Measurements from ENCODE around the gene GEMIN7.

The GEMIN7 gene

GRCh38 chr19:45063851-45064801, 14.9 kb upstream of the GEMIN7 start:
- no peak for DNase-seq

- DNase-seq, result no peak
These were observed 12.0 kb upstream of the GEMIN7 start for GRCh38 chr19:45066921-45067661.

DNA sequence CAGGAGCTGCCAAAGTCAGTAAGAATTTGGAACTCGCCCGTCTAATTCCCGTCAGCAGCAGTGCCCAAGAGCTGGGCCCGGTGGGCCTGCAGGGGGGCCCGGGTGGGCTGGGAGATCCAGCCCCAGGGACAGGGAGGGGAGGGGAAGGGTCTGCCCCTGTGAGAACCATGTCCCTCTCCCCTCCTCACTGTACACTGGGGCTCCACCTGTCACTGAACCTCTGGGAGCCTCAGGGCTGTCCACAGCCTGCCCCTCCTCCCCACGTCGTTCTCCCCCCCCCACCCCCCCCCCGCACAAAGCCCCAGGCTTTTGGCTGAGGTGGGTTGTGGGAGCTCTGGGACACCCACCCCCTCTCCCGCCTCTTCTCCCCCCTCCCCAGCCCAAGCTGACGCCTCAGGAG, 11.0 kb upstream of the GEMIN7 start:
- DNase-seq, result no peak

DNA sequence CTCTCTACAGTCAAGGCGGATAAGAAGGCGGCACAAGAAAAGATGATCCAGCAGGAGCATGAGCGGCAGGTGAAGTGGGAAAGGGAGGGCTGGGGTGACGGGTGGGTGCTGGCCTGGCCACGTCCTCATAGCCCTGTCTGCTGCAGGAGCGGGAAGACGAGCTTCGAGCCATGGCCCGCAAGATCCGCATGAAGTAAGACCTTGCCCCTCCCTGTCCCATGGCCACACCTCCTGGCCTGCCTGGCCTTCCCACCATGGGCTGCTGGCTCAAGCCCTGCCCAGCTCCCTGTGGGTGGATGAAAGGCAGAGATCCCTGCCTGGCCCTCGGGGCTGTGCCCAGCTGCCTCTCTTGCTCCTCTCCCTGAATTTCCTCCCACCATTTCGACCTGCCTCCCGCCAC, 10.0 kb upstream of the GEMIN7 start:
- DNase-seq, result no peak

DNA sequence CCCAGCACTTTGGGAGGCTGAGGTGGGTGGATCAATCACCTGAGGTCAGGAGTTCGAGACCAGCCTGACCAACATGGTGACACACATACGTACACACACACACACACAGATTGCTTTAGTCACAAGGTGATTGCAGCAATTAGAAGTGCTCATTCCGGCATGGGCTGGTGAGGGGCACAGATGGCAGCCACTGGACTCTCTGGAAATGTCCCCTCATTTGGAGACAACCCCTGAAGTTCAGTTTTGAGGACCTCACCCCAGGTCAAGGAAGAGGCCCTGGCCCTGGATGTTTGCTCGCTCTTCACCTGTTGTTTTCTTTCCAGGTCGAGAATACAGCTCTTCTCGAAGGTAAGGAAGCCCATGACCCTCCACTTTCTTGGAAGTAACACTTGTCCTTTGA, 8.8 kb upstream of the GEMIN7 start:
- DNase-seq, result no peak

DNA sequence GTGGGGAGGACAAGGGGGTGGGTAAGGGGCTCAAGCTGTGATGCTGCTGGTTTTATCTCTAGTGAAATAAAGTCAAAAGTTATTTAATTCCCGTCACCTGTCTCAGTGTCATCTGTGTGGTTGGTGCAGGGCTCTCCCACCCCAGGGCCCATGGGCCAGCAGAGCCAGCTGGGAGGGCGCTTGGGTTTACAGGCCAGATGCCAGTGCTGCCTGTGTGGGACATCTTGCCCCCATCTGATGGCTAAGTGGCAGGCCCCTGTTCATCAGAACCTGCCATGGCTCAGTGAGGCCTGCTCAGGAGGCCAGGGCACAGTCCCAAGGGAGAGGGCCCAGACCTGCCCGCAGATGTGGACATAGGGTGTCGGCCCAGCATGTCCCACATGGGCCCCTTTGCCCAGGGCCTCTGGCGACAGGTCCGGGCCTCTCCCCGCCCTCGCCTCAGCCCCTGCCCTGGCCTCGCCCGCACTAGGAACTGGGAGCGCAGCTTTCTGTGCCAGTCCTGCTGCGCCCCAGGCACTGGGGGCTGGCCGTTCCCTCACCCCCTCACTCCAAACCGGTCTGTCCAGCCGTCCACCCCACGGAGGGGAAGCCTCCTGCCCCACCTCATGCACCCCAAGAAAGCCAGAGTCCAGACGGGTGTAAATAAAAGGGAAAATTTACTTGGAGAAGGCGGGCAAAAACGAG, 8.1 kb upstream of the GEMIN7 start:
- no peak for DNase-seq

- no peak for DNase-seq
These were observed 7.5 kb upstream of the GEMIN7 start for GRCh38 chr19:45071545-45071938.

DNA sequence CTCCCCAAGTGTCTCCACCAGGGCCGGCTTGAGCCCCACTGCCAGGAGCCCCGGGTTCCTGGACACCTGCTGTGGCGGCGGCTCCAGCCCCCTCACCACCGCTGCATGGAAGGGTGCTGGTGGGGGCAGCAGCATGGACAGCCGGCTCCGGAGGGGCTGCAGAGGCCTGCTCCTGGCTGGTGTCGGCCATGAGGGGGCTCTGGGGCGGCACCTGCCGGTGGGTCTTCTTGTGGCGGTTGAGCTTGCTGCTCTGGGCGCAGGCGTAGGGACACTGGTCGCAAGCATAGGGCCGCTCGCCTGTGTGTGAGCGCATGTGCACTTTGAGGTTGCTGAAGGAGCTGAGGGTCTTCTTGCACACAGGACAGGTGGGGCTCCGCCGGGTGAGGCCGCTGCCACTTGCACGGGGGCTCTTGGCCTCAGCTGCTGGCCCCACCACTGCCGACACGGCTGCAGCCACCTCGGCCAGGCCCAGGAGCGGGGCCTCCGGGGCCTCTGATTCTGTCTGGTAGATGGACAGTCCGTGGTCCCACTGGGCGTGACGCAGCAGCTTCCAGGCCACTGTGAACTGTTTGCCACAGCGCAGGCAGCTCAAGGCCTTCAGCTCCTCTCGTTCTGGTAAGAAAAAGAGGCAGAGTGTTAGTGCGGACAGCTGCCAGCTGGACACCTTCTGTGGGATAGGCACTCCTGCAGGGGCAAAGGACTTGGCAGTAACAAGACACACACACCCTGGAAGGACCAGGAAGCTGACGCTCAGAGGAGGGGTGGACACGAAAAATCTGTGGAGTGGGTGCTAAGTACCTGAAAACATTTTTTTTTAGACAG, 6.9 kb upstream of the GEMIN7 start:
- DNase-seq, result no peak

DNA sequence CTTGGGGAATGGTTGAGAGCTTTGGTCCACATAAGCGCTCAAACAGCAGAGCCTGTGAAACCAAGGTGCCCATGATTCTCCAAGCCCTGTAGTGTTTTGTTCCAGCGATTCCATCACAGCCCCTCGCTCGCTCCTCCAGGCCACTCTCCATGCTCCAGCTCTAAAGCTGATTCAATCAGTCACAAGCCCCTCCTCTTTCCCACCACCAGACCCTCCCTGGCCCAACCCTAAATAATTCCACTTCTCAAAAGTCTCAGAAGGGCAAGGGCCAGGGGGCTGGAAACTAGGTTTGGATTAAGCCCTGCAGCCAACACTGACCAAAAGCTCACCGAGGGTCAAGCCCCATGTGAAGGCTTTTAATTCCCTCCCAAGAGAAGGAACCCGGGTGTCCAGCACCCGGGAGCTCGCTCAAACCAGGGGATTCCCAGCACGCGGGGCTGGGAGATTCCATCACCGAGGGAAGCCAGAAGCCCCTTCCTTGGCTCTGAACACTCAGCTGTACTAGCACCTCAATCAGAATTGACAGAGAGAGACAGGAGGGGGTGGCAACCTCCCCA, 4.2 kb upstream of the GEMIN7 start:
- DNase-seq, result no peak

GRCh38 chr19:45075301-45076028, 3.6 kb upstream of the GEMIN7 start:
- no peak for DNase-seq

DNA sequence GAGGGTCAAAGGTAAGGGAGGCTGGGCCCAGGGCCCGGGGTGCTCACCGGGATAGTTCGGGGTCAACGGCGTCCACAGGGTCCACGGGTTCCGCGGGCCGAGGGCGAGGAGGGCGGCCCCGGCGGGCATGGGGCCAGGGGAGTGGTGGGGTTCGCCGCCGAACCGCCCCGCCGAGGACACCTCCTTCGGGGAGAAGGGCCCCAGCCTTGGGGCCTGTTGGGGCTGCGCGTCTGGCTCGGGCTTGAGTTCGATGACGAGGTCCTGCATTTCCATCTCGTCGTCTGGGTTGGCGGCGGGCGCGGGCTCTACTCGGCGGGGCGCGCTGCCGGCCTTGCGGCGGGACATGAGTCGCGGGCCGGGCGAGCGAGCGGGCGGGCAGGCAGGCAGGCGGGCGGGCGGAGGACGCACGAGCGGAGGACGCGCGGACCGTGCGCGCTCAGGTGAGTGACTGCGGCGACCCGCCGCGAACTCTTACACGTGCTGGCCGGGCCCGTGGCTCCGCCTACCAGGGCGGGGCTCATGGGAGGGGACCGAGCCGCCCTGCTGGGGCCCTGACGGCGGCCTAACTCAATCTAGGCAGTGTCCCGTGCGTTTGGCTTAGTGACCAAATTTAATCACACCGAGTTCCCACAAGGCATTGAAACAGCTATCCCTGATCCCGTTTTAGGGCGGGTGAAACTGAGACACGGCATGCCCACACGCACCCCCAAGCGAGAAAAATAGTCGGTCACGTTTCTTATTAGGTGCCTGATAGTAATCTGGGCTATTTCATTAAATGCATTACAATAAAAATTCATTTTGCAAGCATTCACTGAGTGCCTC, 2.8 kb upstream of the GEMIN7 start, which contains the start of gene ZNF296:
TSS of gene ZNF296 (minus strand) at position 450 of the 822 bp plus-strand sequence. CDS start at position 345, 105 bp downstream.
- peak; percentile 37 for DNase-seq

DNA sequence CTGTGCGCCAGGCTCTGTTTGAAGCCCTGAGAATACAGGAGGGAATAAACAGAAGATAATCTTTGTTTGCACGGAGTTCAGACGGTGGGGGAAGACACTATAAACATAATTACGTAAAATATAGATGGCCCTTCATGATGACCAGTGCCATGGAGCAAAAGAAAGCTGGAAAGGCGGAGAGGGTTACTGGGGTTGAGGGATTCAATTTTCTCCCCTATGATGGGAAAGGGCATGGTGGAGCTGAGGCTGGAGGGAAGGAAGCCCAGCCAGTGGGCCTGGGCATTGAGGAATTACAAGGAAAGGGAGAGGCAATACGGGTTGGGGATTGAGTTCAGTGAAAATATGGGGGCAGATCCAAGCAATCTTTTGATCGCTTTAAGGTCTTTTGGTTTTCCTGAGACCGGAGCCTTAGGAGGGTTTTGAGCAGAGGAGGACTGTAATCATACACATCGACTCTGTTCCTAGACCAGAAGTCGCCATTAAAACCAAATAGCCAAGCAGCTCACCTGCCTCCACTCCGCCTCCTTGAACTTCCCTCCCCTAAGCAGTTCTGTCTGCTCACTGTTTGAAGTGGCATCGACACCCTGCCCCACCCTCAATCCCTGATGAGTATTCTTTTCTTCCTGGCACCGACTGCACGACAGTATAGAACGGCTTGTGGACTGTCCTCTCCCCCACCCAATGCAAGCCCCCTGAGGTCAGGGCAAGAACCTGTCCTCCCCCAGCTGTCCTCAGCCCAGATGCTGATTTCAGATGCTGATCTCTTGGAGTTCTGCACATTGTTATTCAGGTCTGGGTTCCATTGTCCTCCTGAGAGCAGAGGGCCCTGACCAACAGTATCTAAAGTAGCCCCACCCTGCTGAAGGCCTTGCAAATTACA, 2.0 kb upstream of the GEMIN7 start:
- no peak for DNase-seq

DNA sequence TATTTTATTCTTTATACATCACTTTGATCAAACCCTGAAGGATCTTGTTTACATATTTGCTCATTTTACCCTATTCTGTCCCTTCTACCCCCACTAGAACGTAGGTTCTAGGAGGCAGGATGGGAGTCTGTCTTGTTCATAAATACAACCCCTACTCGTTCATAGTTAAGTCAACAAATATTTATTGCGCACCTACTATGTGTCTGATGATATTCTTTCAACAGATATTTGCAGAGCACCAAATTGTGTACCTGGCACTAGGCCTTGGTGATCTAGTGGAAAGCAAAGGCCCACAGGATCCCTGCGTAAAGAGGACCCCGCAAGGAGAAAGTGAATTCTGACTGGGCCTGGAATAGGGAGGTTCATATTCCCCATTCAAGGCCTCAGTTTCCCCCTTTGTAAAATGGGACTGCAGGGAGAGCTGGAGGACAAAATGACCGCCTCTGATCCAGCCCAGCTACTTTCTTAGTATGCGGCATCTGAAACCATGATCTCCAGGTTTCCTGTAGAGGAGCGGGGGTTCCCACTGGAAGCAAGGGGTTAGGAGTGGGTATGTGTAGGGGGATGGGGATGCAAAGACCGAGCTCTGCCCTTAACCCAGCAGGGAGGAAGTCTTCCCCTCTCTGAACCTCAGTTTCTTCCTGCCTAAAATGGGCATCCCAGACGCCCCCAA, 534 bp upstream of the GEMIN7 start:
- no peak for DNase-seq

- no peak for DNase-seq
These were observed 881 bp downstream of the GEMIN7 start for GRCh38 chr19:45079911-45080370.

DNA sequence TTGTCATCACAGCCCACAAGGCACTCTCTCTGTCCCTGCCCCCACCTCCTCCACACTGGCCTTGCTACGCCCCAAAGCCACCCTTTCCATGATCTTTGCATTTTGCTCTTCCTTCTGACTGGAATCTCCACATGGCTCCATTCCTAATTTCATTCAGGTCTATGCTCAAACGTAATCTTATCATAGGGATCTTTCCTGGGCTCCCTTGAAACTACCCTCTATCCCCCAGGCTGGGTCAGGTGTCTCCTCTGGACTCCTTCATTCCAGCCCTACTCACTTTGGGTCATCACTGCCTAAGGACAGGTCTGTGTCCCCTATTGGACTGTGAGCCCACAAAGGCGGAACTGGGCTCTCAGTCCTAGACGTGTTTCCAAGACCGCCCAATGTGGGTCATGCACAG, 3.1 kb downstream of the GEMIN7 start:
- no peak for DNase-seq

- DNase-seq, result no peak
These were observed 7.4 kb downstream of the GEMIN7 start for GRCh38 chr19:45086480-45086879.

DNA sequence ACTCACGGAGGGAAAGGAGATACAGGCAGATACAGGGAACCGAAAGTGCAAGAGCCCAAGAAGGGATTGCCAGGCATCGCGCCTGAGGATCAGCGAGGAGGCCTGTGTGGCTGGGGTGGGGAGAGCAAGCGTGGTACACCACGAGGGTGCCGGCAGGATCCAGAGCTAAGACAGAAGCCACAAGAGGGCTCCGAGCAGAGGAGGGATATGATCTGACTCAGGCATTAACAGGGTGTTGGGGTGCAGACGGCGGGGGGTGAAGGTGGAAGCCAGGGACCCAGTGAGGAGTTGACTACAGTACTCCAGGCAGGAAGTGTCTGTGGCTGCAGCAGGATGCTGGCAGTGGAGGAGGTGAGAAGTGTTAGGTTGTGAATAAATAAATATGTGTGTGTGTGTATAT, 8.5 kb downstream of the GEMIN7 start:
- no peak for DNase-seq

- DNase-seq, result no peak
These were observed 11.0 kb downstream of the GEMIN7 start for GRCh38 chr19:45090034-45090433.

GRCh38 chr19:45090606-45091005, 11.5 kb downstream of the GEMIN7 start:
- DNase-seq, result no peak
